H1 (cell line): ENCODE measurements around the gene RGP1. TPM values are rescaled to one million over a fixed set of nuclear protein-coding genes. Genes with fewer than 3 reads are reported as not detected.
A peak's percentile ranks its signal among the peaks of the same experiment; 100 is the strongest.

Experiments
- CTCF ChIA-PET: fragments of 300-600 bp; sonication (Branson Sonifier 250); formaldehyde crosslinking; loops from one replicate; lab custom pipeline; 2021; ENCODE audit not compliant: partially characterized antibody; lab: Charles Lee
- POLR2A ChIA-PET: fragments of 300-600 bp; sonication (Branson Sonifier 250); formaldehyde crosslinking; loops from one replicate; lab custom pipeline; 2021; ENCODE audit warnings: inconsistent platforms; ENCODE audit not compliant: partially characterized antibody; lab: Charles Lee
- DNase-seq, 2 experiments: peaks; one replicate each; pipeline versions ENCODE4 v3.0.0 to v3.0.0-alpha.2; 2010 to 2022; ENCODE audit warnings: low spot score in 2 of 2, low read depth in 1 of 2, mixed read lengths in 1 of 2
- FAIRE-seq: peaks from 2 replicates; lab custom pipeline; 2011; peaks lifted over from hg19 to GRCh38; lab: Jason Lieb, UNC
- H2AFZ ChIP-seq: 2 replicates; pipeline ENCODE4 v1.8.1; 2012; ENCODE audit warnings: low read length, inconsistent platforms
- H2AK5ac ChIP-seq: 2 replicates; pipeline ENCODE4 v1.6.1; 2013; ENCODE audit warnings: low read depth, low read length
- H2BK120ac ChIP-seq: replicated peaks from 2 replicates; pipeline ENCODE3; 2013; ENCODE audit warnings: low read depth, low read length, inconsistent platforms
- H2BK12ac ChIP-seq: 2 replicates; pipeline ENCODE4 v1.6.1; 2013; ENCODE audit warnings: low read depth, low read length
- H2BK15ac ChIP-seq: 2 replicates; pipeline ENCODE4 v1.6.1; 2013; ENCODE audit warnings: low read length
- H2BK20ac ChIP-seq: 2 replicates; pipeline ENCODE4 v1.6.1; 2013; ENCODE audit warnings: low read length
- H2BK5ac ChIP-seq: 2 replicates; pipeline ENCODE4 v1.6.1; 2013; ENCODE audit warnings: low read depth, low read length
- H3K14ac ChIP-seq: 2 replicates; pipeline ENCODE4 v1.6.1; 2013; ENCODE audit warnings: inconsistent platforms; ENCODE audit not compliant: insufficient read length
- H3K18ac ChIP-seq: 2 replicates; pipeline ENCODE4 v1.6.1; 2013; ENCODE audit warnings: low read length; ENCODE audit errors: extremely low read depth
- H3K23ac ChIP-seq: 2 replicates; pipeline ENCODE4 v1.6.1; 2013; ENCODE audit warnings: inconsistent platforms; ENCODE audit not compliant: insufficient read length
- H3K23me2 ChIP-seq: 2 replicates; pipeline ENCODE4 v1.6.1; 2013; ENCODE audit warnings: low read depth, low read length
- H3K27ac ChIP-seq: 2 replicates; pipeline ENCODE4 v1.6.1; 2011; ENCODE audit warnings: low read depth, low read length, inconsistent platforms
- H3K27me3 ChIP-seq, 4 experiments: replicated peaks in 1 of 4; 1 replicate in 1 of 4; 2 replicates in 3 of 4; pipeline versions ENCODE4 v1.6.1 to v1.8.1; 2011 to 2013; ENCODE audit warnings: low read length in 3 of 4, mild to moderate bottlenecking in 3 of 4, inconsistent platforms in 2 of 4, mixed read lengths in 2 of 4, moderate library complexity in 1 of 4; ENCODE audit not compliant: control insufficient read depth in 3 of 4, insufficient read depth in 3 of 4; ENCODE audit errors: extremely low read depth in 1 of 4
- H3K36me3 ChIP-seq, 4 experiments: 2 replicates each; pipeline versions ENCODE4 v1.6.1 to v1.8.1; 2011 to 2013; ENCODE audit warnings: mild to moderate bottlenecking in 4 of 4, low read length in 3 of 4, moderate library complexity in 2 of 4, control low read depth in 1 of 4, inconsistent platforms in 1 of 4; ENCODE audit not compliant: insufficient read depth in 4 of 4, control insufficient read depth in 2 of 4
- H3K4ac ChIP-seq: replicated peaks from 2 replicates; pipeline ENCODE3; 2013; ENCODE audit warnings: low read length, low read depth, mixed read lengths, inconsistent platforms; ENCODE audit not compliant: insufficient read length
- H3K4me1 ChIP-seq, 4 experiments: replicated peaks in 1 of 4; 1 replicate in 1 of 4; 2 replicates in 3 of 4; pipeline versions ENCODE4 v1.6.1 to v1.8.1; 2011 to 2013; ENCODE audit warnings: low read length in 3 of 4, inconsistent platforms in 2 of 4, mixed read lengths in 1 of 4; ENCODE audit not compliant: insufficient read depth in 4 of 4, control insufficient read depth in 3 of 4
- H3K4me2 ChIP-seq, 2 experiments: 2 replicates each; pipeline versions ENCODE4 v1.6.1 to v1.8.1; 2011 to 2013; ENCODE audit warnings: low read depth in 2 of 2, low read length in 2 of 2, control low read depth in 1 of 2, inconsistent platforms in 1 of 2, mild to moderate bottlenecking in 1 of 2; ENCODE audit not compliant: insufficient read depth in 1 of 2
- H3K4me3 ChIP-seq, 4 experiments: fragments of 200-600, 300-600 bp in 1 of 4; sonication (generic), shearing (Covaris generic), sonication (Bioruptor Twin) in 1 of 4; 2 replicates each; pipeline versions ENCODE4 v1.5.1 to v1.8.1; 2011 to 2016; ENCODE audit warnings: low read length in 4 of 4, low read depth in 3 of 4, control low read depth in 2 of 4, inconsistent platforms in 2 of 4, mild to moderate bottlenecking in 2 of 4, mixed read lengths in 1 of 4, moderate library complexity in 1 of 4; ENCODE audit not compliant: insufficient read depth in 2 of 4; ENCODE audit errors: extremely low read depth in 1 of 4
- H3K56ac ChIP-seq: replicated peaks from 2 replicates; pipeline ENCODE3; 2013; ENCODE audit warnings: low read depth, mild to moderate bottlenecking, mixed read lengths, low read length, inconsistent platforms; ENCODE audit not compliant: insufficient read length
- H3K79me1 ChIP-seq: 2 replicates; pipeline ENCODE4 v1.6.1; 2013; ENCODE audit warnings: low read depth, low read length, control low read depth
- H3K79me2 ChIP-seq, 2 experiments: 2 replicates each; pipeline versions ENCODE4 v1.6.1 to v1.8.1; 2012 to 2013; ENCODE audit warnings: low read length in 2 of 2, mild to moderate bottlenecking in 2 of 2, inconsistent platforms in 1 of 2; ENCODE audit not compliant: insufficient read depth in 2 of 2, control insufficient read depth in 1 of 2
- H3K9ac ChIP-seq, 4 experiments: replicated peaks in 1 of 4; 1 replicate in 1 of 4; 2 replicates in 3 of 4; pipeline versions ENCODE4 v1.6.1 to v1.8.1; 2011 to 2013; ENCODE audit warnings: low read depth in 3 of 4, low read length in 3 of 4, control low read depth in 2 of 4, mild to moderate bottlenecking in 2 of 4, moderate library complexity in 2 of 4, inconsistent platforms in 1 of 4; ENCODE audit errors: extremely low read depth in 1 of 4
- H3K9me3 ChIP-seq, 2 experiments: 2 replicates each; pipeline versions ENCODE4 v1.6.1 to v1.8.1; 2012 to 2013; ENCODE audit warnings: mild to moderate bottlenecking in 2 of 2, moderate library complexity in 2 of 2, control low read depth in 1 of 2, inconsistent platforms in 1 of 2, low read depth in 1 of 2, low read length in 1 of 2, mixed read lengths in 1 of 2; ENCODE audit not compliant: insufficient read depth in 2 of 2
- H4K20me1 ChIP-seq, 2 experiments: replicated peaks in 1 of 2; 2 replicates each; pipeline versions ENCODE3 to v1.8.1; 2011 to 2013; ENCODE audit warnings: inconsistent platforms in 2 of 2, low read length in 2 of 2, mild to moderate bottlenecking in 1 of 2; ENCODE audit not compliant: insufficient read depth in 2 of 2, control insufficient read depth in 1 of 2
- H4K5ac ChIP-seq: 2 replicates; pipeline ENCODE4 v1.6.1; 2013; ENCODE audit warnings: low read length, low read depth, mixed read lengths, inconsistent platforms; ENCODE audit not compliant: insufficient read length
- H4K8ac ChIP-seq: 2 replicates; pipeline ENCODE4 v1.8.0; 2013; ENCODE audit warnings: mild to moderate bottlenecking, moderate library complexity, low read length, inconsistent platforms; ENCODE audit not compliant: insufficient read depth; ENCODE audit errors: extremely low read depth
- H4K91ac ChIP-seq: replicated peaks from 2 replicates; pipeline ENCODE3; 2013; ENCODE audit warnings: low read length, mixed read lengths, inconsistent platforms; ENCODE audit not compliant: insufficient read length
- CREB1 ChIP-seq: IDR thresholded peaks from 2 replicates; pipeline ENCODE4 v1.6.1; 2012; ENCODE audit warnings: inconsistent platforms
- KDM4A ChIP-seq: IDR thresholded peaks from one replicate; pipeline ENCODE4 v1.7.1; 2012; ENCODE audit warnings: low read depth, mild to moderate bottlenecking, moderate library complexity, low read length, inconsistent platforms; ENCODE audit not compliant: severe bottlenecking
- POLR2A ChIP-seq, 2 experiments: IDR thresholded peaks; 1 replicate in 1 of 2; 2 replicates in 1 of 2; pipeline ENCODE4 v1.6.1; 2011; ENCODE audit warnings: low read depth in 2 of 2, low read length in 2 of 2, mild to moderate bottlenecking in 2 of 2; ENCODE audit errors: control extremely low read depth in 1 of 2
- WGBS, 2 experiments: shearing (Covaris generic) in 1 of 2; methylation state at CpG; one replicate each; pipeline versions ENCODE4 v1.1.6 to v1.1.7; 2013 to 2015; ENCODE audit warnings: low lambda C conversion rate in 2 of 2, mixed read lengths in 2 of 2, inconsistent platforms in 1 of 2, low coverage in 1 of 2, missing lambda C conversion rate in 1 of 2; ENCODE audit not compliant: insufficient replicate concordance in 2 of 2, insufficient coverage in 1 of 2, insufficient read length in 1 of 2; ENCODE audit errors: extremely low coverage in 1 of 2, missing lambda C conversion rate in 1 of 2; 5-methylcytosine and 5-hydroxymethylcytosine counted together
- polyA plus RNA-seq, 7 experiments: library from polyadenylated mRNA; depleted of rRNA in 3 of 7; stranded (reverse) in 5 of 7; unstranded in 2 of 7; fragments of >200 nt in 5 of 7; fragments of 200-250 nt in 2 of 7; gene quantifications; 1 replicate in 5 of 7; 2 replicates in 1 of 7; 4 replicates in 1 of 7; pipeline versions ENCODE4 v1.2.1 to v1.2.3, GENCODE V29; 2011 to 2013; ENCODE audit warnings: missing spikeins in 2 of 7, mixed read lengths in 2 of 7
- total RNA-seq: library from RNA; stranded (reverse); fragmentation: NEBNext Ultra II Directional; extraction: Animal tissue kit (Norgen Biotek cat#: 25700); gene quantifications from 2 replicates; pipeline ENCODE4 v1.2.1, GENCODE V29; 2021

The RGP1 gene
- total and polyA plus RNA-seq, 2 of the 8 experiments (the other 6 are each of a cell fraction or from before 2014, with no cell fraction given), result 11.8 to 22.7 TPM

DNA sequence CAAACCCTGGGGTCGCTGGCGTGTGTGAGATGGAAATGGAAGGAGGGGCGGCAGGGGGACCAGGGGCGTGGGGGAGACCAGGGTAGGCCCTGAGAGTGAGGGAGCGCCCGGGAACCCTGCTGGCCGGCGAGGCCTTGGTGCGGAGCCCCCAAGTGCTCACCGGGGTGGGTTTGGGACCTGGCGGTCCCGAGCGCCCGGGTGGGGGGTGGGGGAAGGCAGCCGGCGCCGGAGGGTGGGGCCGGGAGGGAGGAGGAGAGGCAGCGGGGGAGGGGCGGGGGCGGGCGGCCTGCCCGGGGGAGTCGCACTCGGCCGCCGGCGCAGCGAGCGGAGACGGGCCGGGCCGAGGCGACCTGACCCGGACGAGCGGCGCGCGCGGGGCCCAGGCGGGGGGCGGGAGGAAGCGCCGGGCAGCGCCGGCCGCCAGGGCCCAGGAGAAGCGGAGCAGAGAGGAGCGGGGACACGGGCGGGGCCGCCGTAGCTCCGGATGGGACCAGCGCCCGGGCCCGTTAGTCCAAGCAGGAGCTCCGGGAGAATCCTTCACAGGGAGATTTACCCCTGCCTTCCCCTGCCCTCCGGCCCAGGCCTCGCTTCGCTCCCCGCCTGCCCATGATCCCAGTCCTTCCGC is 42.3 kb downstream of the RGP1 start, which contains the start of gene NPR2:
TSS of gene NPR2 (plus strand) at position 295 of the 625 bp plus-strand sequence. CDS start 818 bp downstream, outside the sequence.
- Histone ChIP-seq H2BK15ac (peak within 1 kb of the TSS; percentile 81; the same call in 1 of the 2 replicates), H3K4me2 (peak within 1 kb of the TSS; percentile 46 to 91), H4K91ac (peak within 1 kb of the TSS; percentile 17), H2BK12ac (peak within 1 kb of the TSS; percentile 50; the same call in 1 of the 2 replicates), H2AK5ac (no peak within 1 kb of the TSS), H4K8ac (peak within 1 kb of the TSS; percentile 85), H2AFZ (peak within 1 kb of the TSS; percentile 69), H3K4ac (peak within 1 kb of the TSS; percentile 30), H3K9me3 (no peaks in the 10 kb centered on the region), H2BK5ac (no peak within 1 kb of the TSS; the same call in 1 of the 2 replicates), H3K23ac (no peak within 1 kb of the TSS), H4K20me1 (no peaks in the 10 kb centered on the region), H4K5ac (peak within 1 kb of the TSS; percentile 70), H3K79me2 (no peaks in the 10 kb centered on the region), H3K27me3 (peaks cover 0 to 10% (median 0%) of the 10 kb centered on the region in 4 experiments; a peak in 4 of 7 replicates), H3K79me1 (no peaks in the 10 kb centered on the region), H3K27ac (no peak within 1 kb of the TSS), H3K36me3 (no peaks in the 10 kb centered on the region), H3K56ac (no peak within 1 kb of the TSS), H3K9ac (peak within 1 kb of the TSS in 3 of 4 experiments; percentile 34 to 62 (median 41); a peak in 5 of 7 replicates), H3K18ac (peak within 1 kb of the TSS; percentile 78), H3K4me3 (peak within 1 kb of the TSS; percentile 52 to 67 (median 60)), H3K14ac (no peak within 1 kb of the TSS), H3K23me2 (peaks cover 5% of the 10 kb centered on the region; the same call in 1 of the 2 replicates), H3K4me1 (peaks cover 5 to 13% (median 7%) of the 10 kb centered on the region in 4 experiments; a peak in 6 of 7 replicates), H2BK20ac (no peak within 1 kb of the TSS), H2BK120ac (no peak within 1 kb of the TSS)
- WGBS, 2 experiments, result 0% methylated on average over 4 of the region's 64 CpGs; no CpG with 5 or more reads in 1 of the 2 experiments
- DNase-seq, result peak in 1 of 2 experiments; percentile 70
- ChIA-PET CTCF (interaction anchor here (0.9 to 2.6 kb wide), 8 partner anchors 12 to 91 kb away, joined by 3 to 26 read pairs (median 4); partner anchors contain the start of genes HINT2 and SPAG8), POLR2A (interaction anchor here (0.9 to 3.9 kb wide), 6 partner anchors 10 to 52 kb away, joined by 3 to 38 read pairs (median 4); partner anchors contain the start of genes FAM221B, HINT2, SPAG8 and TMEM8B)
- TF ChIP-seq CREB1, result no peak
- TF ChIP-seq KDM4A, result peak; percentile 54
- TF ChIP-seq POLR2A (IDR thresholded peaks at IDR 0.05; ENCODE audit: control extremely low read depth in 1 of 2, low read depth in 2 of 2, low read length in 2 of 2), result 0 out of 3 replicates have a peak, but pooled peaks of 1 of the 2 experiments have one; percentile 32
- no peak for FAIRE-seq
